ENCODE measurements around the gene NTRK3. TPM values are rescaled to one million over a fixed set of nuclear protein-coding genes. Genes with fewer than 3 reads are reported as not detected.

Gene NTRK3
- total RNA-seq, 1 experiment from 2014 or later: not detected

GRCh38 chr15:88061452-88061851, 195.1 kb downstream of the NTRK3 start:
- no peaks in the 10 kb centered on the region for H3K9me3 ChIP-seq (ENCODE audit: low read length)
- H3K9me2 ChIP-seq (replicated peaks; ENCODE audit: low read length): no peaks in the 10 kb centered on the region
- H3K9ac ChIP-seq (ENCODE audit: low read length): no peak overlapping the region
- DNase-seq (no peak), ATAC-seq (no peak)
- no peaks in the 10 kb centered on the region for H4K20me1 ChIP-seq (ENCODE audit: low read length)
- H3F3A ChIP-seq (ENCODE audit: low read length, unreplicated experiment): no peaks in the 10 kb centered on the region
- H3K4me3 ChIP-seq (ENCODE audit: low read length): no peak overlapping the region
- H3K36me3 ChIP-seq (ENCODE audit: low read depth, low read length): no peaks in the 10 kb centered on the region
- no peaks in the 10 kb centered on the region for H3K27me3 ChIP-seq (ENCODE audit: low read length)
- no TSS peak for BruUV-seq (replicated peaks)
- no peak overlapping the region for H3K27ac ChIP-seq (ENCODE audit: low read length)
- intact Hi-C loops (cut with micrococcal nuclease): no loop called here
- H3K4me2 ChIP-seq (ENCODE audit: low read length): no peak overlapping the region
- H3K4me1 ChIP-seq (ENCODE audit: insufficient read depth, low read length): no peaks in the 10 kb centered on the region
- no peaks in the 10 kb centered on the region for H3K79me2 ChIP-seq (ENCODE audit: low read length)
- ChIA-PET CTCF (no interaction called here), POLR2A (ENCODE audit: unreplicated experiment) (no interaction called here)
- no peak for TF ChIP-seq EZH2phosphoT487 (IDR thresholded peaks at IDR 0.05; ENCODE audit: borderline replicate concordance, low read length)
- no peak for TF ChIP-seq CTCF (conservative IDR thresholded peaks at IDR 0.05; ENCODE audit: low read depth, low read length)
- no peak for TF ChIP-seq EZH2 (IDR thresholded peaks at IDR 0.05; ENCODE audit: low read length, unreplicated experiment)
- H2AFZ ChIP-seq (ENCODE audit: low read length): no peak overlapping the region

- DNase-seq: no peak
- Histone ChIP-seq H2AFZ (ENCODE audit: low read length) (no peak overlapping the region), H3K4me3 (ENCODE audit: low read length) (no peak overlapping the region), H3K4me2 (ENCODE audit: low read length) (no peak overlapping the region), H3K9me2 (replicated peaks; ENCODE audit: low read length) (no peaks in the 10 kb centered on the region), H3K9me3 (ENCODE audit: low read length) (no peaks in the 10 kb centered on the region), H3K79me2 (ENCODE audit: low read length) (no peaks in the 10 kb centered on the region), H4K20me1 (ENCODE audit: low read length) (no peaks in the 10 kb centered on the region), H3F3A (ENCODE audit: low read length, unreplicated experiment) (no peaks in the 10 kb centered on the region), H3K36me3 (ENCODE audit: low read depth, low read length) (no peaks in the 10 kb centered on the region), H3K4me1 (ENCODE audit: insufficient read depth, low read length) (no peaks in the 10 kb centered on the region), H3K27ac (ENCODE audit: low read length) (no peak overlapping the region), H3K27me3 (ENCODE audit: low read length) (no peaks in the 10 kb centered on the region), H3K9ac (ENCODE audit: low read length) (no peak overlapping the region)
- BruUV-seq (replicated peaks): no TSS peak
- POLR2A ChIA-PET (ENCODE audit: unreplicated experiment): no interaction called here
- CTCF ChIA-PET: no interaction called here
- TF ChIP-seq EZH2 (IDR thresholded peaks at IDR 0.05; ENCODE audit: low read length, unreplicated experiment): no peak
- no peak for TF ChIP-seq CTCF (conservative IDR thresholded peaks at IDR 0.05; ENCODE audit: low read depth, low read length)
- intact Hi-C loops (cut with micrococcal nuclease): no loop called here
- no peak for ATAC-seq
Observed at GRCh38 chr15:88060383-88060782, 196.2 kb downstream of the NTRK3 start.

- TF ChIP-seq EZH2phosphoT487 (IDR thresholded peaks at IDR 0.05; ENCODE audit: borderline replicate concordance, low read length) (no peak), EZH2 (IDR thresholded peaks at IDR 0.05; ENCODE audit: low read length, unreplicated experiment) (no peak), CTCF (conservative IDR thresholded peaks at IDR 0.05; ENCODE audit: low read depth, low read length) (no peak)
- CTCF ChIA-PET: no interaction called here
- no peak for DNase-seq
- Histone ChIP-seq H3K4me3 (ENCODE audit: low read length) (no peak overlapping the region), H3K9me3 (ENCODE audit: low read length) (no peaks in the 10 kb centered on the region), H3K4me1 (ENCODE audit: insufficient read depth, low read length) (no peaks in the 10 kb centered on the region), H4K20me1 (ENCODE audit: low read length) (no peaks in the 10 kb centered on the region), H3K4me2 (ENCODE audit: low read length) (no peak overlapping the region), H3K9ac (ENCODE audit: low read length) (no peak overlapping the region), H3K79me2 (ENCODE audit: low read length) (no peaks in the 10 kb centered on the region), H3K27me3 (ENCODE audit: low read length) (no peaks in the 10 kb centered on the region), H3K9me2 (replicated peaks; ENCODE audit: low read length) (no peaks in the 10 kb centered on the region), H2AFZ (ENCODE audit: low read length) (no peak overlapping the region), H3K36me3 (ENCODE audit: low read depth, low read length) (no peaks in the 10 kb centered on the region), H3F3A (ENCODE audit: low read length, unreplicated experiment) (no peaks in the 10 kb centered on the region), H3K27ac (ENCODE audit: low read length) (no peak overlapping the region)
- BruUV-seq (replicated peaks): no TSS peak
- no peak for ATAC-seq
- intact Hi-C loops (cut with micrococcal nuclease): no loop called here
- POLR2A ChIA-PET (ENCODE audit: unreplicated experiment): no interaction called here
Observed at GRCh38 chr15:88057836-88058235, 198.7 kb downstream of the NTRK3 start.

All from PC-3 (cell line).